CD14-positive monocyte (primary cell): ENCODE data around the gene CSMD2. TPM values are rescaled to one million over a fixed set of nuclear protein-coding genes. Genes with fewer than 3 reads are reported as not detected.

Source experiments
- DNase-seq, 3 donors: peaks; one replicate each; pipeline ENCODE4 v3.0.0-alpha.2; 2011 to 2022
- H2AFZ ChIP-seq: 2 replicates; pipeline ENCODE4 v1.6.0; 2012; ENCODE audit warnings: mild to moderate bottlenecking, low read depth, low read length, inconsistent platforms; ENCODE audit not compliant: insufficient read depth, poor library complexity, severe bottlenecking
- H3K27ac ChIP-seq, 2 donors: 1 replicate in 1 of 2; 2 replicates in 1 of 2; pipeline ENCODE4 v1.5.1; 2012 to 2013; ENCODE audit warnings: low read length in 2 of 2, control low read depth in 1 of 2, inconsistent platforms in 1 of 2, low read depth in 1 of 2, mild to moderate bottlenecking in 1 of 2
- H3K27me3 ChIP-seq, 2 donors: one replicate each; pipeline versions ENCODE4 v1.6.0 to v1.6.1; 2011 to 2013; ENCODE audit warnings: low read length in 2 of 2; ENCODE audit not compliant: control insufficient read depth in 2 of 2, insufficient read depth in 2 of 2
- H3K36me3 ChIP-seq, 2 donors: replicated peaks in 1 of 2; 1 replicate in 1 of 2; 2 replicates in 1 of 2; pipeline versions ENCODE4 v1.5.1 to v1.6.1; 2012 to 2013; ENCODE audit warnings: low read length in 2 of 2, control low read depth in 1 of 2, inconsistent platforms in 1 of 2, mild to moderate bottlenecking in 1 of 2; ENCODE audit not compliant: insufficient read depth in 2 of 2, control insufficient read depth in 1 of 2
- H3K4me1 ChIP-seq, 2 donors: 1 replicate in 1 of 2; 2 replicates in 1 of 2; pipeline versions ENCODE4 v1.5.1 to v1.6.1; 2012 to 2013; ENCODE audit warnings: low read length in 2 of 2, control low read depth in 1 of 2, inconsistent platforms in 1 of 2, mild to moderate bottlenecking in 1 of 2, moderate library complexity in 1 of 2; ENCODE audit not compliant: insufficient read depth in 2 of 2, control insufficient read depth in 1 of 2
- H3K4me2 ChIP-seq: replicated peaks from 2 replicates; pipeline ENCODE3; 2012; ENCODE audit warnings: low read length, moderate library complexity, mild to moderate bottlenecking; ENCODE audit not compliant: poor library complexity, severe bottlenecking; ENCODE audit errors: extremely low read depth
- H3K4me3 ChIP-seq, 3 experiments: fragments of 200-600 bp in 1 of 3; sonication (generic) in 1 of 3; replicated peaks in 1 of 3; 1 replicate in 2 of 3; 2 replicates in 1 of 3; pipeline ENCODE4 v1.5.1; 2011 to 2013; ENCODE audit warnings: low read length in 3 of 3, mild to moderate bottlenecking in 3 of 3, control low read depth in 2 of 3, low read depth in 2 of 3, inconsistent platforms in 1 of 3, moderate library complexity in 1 of 3
- H3K79me2 ChIP-seq: 2 replicates; pipeline ENCODE4 v1.6.0; 2012; ENCODE audit warnings: mild to moderate bottlenecking, control low read depth, inconsistent platforms, low read length, moderate library complexity; ENCODE audit not compliant: insufficient read depth
- H3K9ac ChIP-seq: 2 replicates; pipeline ENCODE4 v1.6.0; 2017; ENCODE audit warnings: low read length, mild to moderate bottlenecking; ENCODE audit not compliant: insufficient read depth, poor library complexity, severe bottlenecking
- H3K9me3 ChIP-seq, 2 donors: replicated peaks in 1 of 2; 1 replicate in 1 of 2; 2 replicates in 1 of 2; pipeline versions ENCODE4 v1.5.1 to v1.6.1; 2012 to 2013; ENCODE audit warnings: low read length in 2 of 2, control low read depth in 1 of 2; ENCODE audit not compliant: control insufficient read depth in 1 of 2, insufficient read depth in 1 of 2
- H4K20me1 ChIP-seq: 2 replicates; pipeline ENCODE4 v1.6.0; 2012; ENCODE audit warnings: mild to moderate bottlenecking, low read length, control low read depth, moderate library complexity; ENCODE audit not compliant: insufficient read depth
- H3K27ac Mint-ChIP-seq, 7 donors: one replicate each; pipeline ENCODE4 v1.8.0; 2020; ENCODE audit warnings: mild to moderate bottlenecking in 7 of 7, mixed read lengths in 7 of 7, moderate library complexity in 6 of 7, inconsistent platforms in 2 of 7
- H3K27me3 Mint-ChIP-seq, 3 donors: one replicate each; pipeline ENCODE4 v1.8.0; 2021 to 2022; ENCODE audit warnings: low read depth in 3 of 3, mild to moderate bottlenecking in 3 of 3, mixed read lengths in 3 of 3, moderate library complexity in 3 of 3, inconsistent platforms in 1 of 3
- H3K36me3 Mint-ChIP-seq, 2 donors: one replicate each; pipeline ENCODE4 v1.8.0; 2020; ENCODE audit warnings: mixed read lengths in 2 of 2, inconsistent platforms in 1 of 2, mild to moderate bottlenecking in 1 of 2
- H3K4me1 Mint-ChIP-seq: one replicate; pipeline ENCODE4 v1.8.0; 2020; ENCODE audit warnings: mild to moderate bottlenecking, mixed read lengths
- H3K4me3 Mint-ChIP-seq, 2 donors: one replicate each; pipeline ENCODE4 v1.8.0; 2020; ENCODE audit warnings: mild to moderate bottlenecking in 2 of 2, mixed read lengths in 2 of 2, moderate library complexity in 1 of 2
- H3K9me3 Mint-ChIP-seq, 7 donors: one replicate each; pipeline ENCODE4 v1.8.0; 2020 to 2022; ENCODE audit warnings: mixed read lengths in 7 of 7, mild to moderate bottlenecking in 6 of 7, moderate library complexity in 6 of 7, inconsistent platforms in 2 of 7
- CTCF ChIP-seq: fragments of 200-600 bp; IDR thresholded peaks from one replicate; pipeline ENCODE4 v1.8.0; 2022; ENCODE audit warnings: antibody characterized with exemption, mild to moderate bottlenecking
- WGBS: methylation state at CpG from one replicate; pipeline ENCODE4 v1.1.5; 2013; ENCODE audit warnings: missing lambda C conversion rate; ENCODE audit not compliant: insufficient coverage; 5-methylcytosine and 5-hydroxymethylcytosine counted together
- intact Hi-C, 2 donors: fragments of 100-400 bp; cut with micrococcal nuclease; formaldehyde crosslinking; loops; one replicate each; pipeline versions ENCODE4 v1.15.0 to v1.15.1; 2023
- polyA plus RNA-seq, 3 donors: library from polyadenylated mRNA; depleted of rRNA in 1 of 3; unstranded in 2 of 3; stranded (reverse) in 1 of 3; fragments of 300-500 nt in 2 of 3; fragments of >200 nt in 1 of 3; fragmentation: Illumina TruSeq in 2 of 3; gene quantifications; 1 replicate in 2 of 3; 2 replicates in 1 of 3; pipeline ENCODE4 v1.2.3, GENCODE V29; 2012 to 2021

CSMD2 gene
- polyA plus RNA-seq, 3 donors, result 0.04 TPM; not detected in 2

- 91% methylated on average over 6 of the region's 8 CpGs for WGBS
- no peak overlapping the region for H3K27ac Mint-ChIP-seq
- no peaks in the 10 kb centered on the region for H3K9me3 ChIP-seq
- no peaks in the 10 kb centered on the region for H3K36me3 Mint-ChIP-seq
- H3K4me1 Mint-ChIP-seq, result no peaks in the 10 kb centered on the region
- H4K20me1 ChIP-seq, result no peaks in the 10 kb centered on the region
- peaks cover 0 to 4% (median 2%) of the 10 kb centered on the region in 3 donors for H3K27me3 Mint-ChIP-seq
- H3K27ac ChIP-seq, result no peak overlapping the region
- intact Hi-C loops, result no loop called here
- H3K4me3 Mint-ChIP-seq, result no peak overlapping the region
- H2AFZ ChIP-seq, result no peak overlapping the region
- no peak for DNase-seq
- no peaks in the 10 kb centered on the region for H3K27me3 ChIP-seq
- no peak for TF ChIP-seq CTCF
- H3K79me2 ChIP-seq, result no peaks in the 10 kb centered on the region
- no peaks in the 10 kb centered on the region for H3K4me1 ChIP-seq
- peaks cover 0 to 6% (median 2%) of the 10 kb centered on the region in 7 donors for H3K9me3 Mint-ChIP-seq
- H3K4me2 ChIP-seq, result no peak overlapping the region
- H3K4me3 ChIP-seq, result no peak overlapping the region
- no peak overlapping the region for H3K9ac ChIP-seq
- H3K36me3 ChIP-seq, result no peaks in the 10 kb centered on the region
Observed at GRCh38 chr1:33925586-33925985, 239.4 kb downstream of the CSMD2 start.

- H3K27ac ChIP-seq, result no peak overlapping the region
- no peak overlapping the region for H3K4me3 ChIP-seq
- H3K27me3 Mint-ChIP-seq, result peaks cover 0 to 4% (median 4%) of the 10 kb centered on the region in 3 donors
- no peaks in the 10 kb centered on the region for H3K36me3 Mint-ChIP-seq
- WGBS, result 95% methylated on average over 4 of the region's 5 CpGs
- H3K4me2 ChIP-seq, result no peak overlapping the region
- no peaks in the 10 kb centered on the region for H3K27me3 ChIP-seq
- TF ChIP-seq CTCF, result no peak
- H3K79me2 ChIP-seq, result no peaks in the 10 kb centered on the region
- DNase-seq, result no peak
- H3K9me3 ChIP-seq, result no peaks in the 10 kb centered on the region
- no peak overlapping the region for H3K4me3 Mint-ChIP-seq
- no peaks in the 10 kb centered on the region for H4K20me1 ChIP-seq
- H3K4me1 Mint-ChIP-seq, result no peaks in the 10 kb centered on the region
- intact Hi-C loops, result no loop called here
- no peaks in the 10 kb centered on the region for H3K4me1 ChIP-seq
- no peak overlapping the region for H3K9ac ChIP-seq
- H3K27ac Mint-ChIP-seq, result no peak overlapping the region
- no peak overlapping the region for H2AFZ ChIP-seq
- H3K9me3 Mint-ChIP-seq, result peaks cover 0 to 6% (median 2%) of the 10 kb centered on the region in 7 donors
- no peaks in the 10 kb centered on the region for H3K36me3 ChIP-seq
Observed at GRCh38 chr1:33921281-33921680, 243.7 kb downstream of the CSMD2 start.
